GM19193 (cell line): Measurements from ENCODE around the gene CUL7.

Source experiments
- POLR2A ChIP-seq: IDR thresholded peaks from 4 replicates; pipeline ENCODE4 v1.6.1; 2011; ENCODE audit not compliant: insufficient read depth, insufficient read length; ENCODE audit errors: extremely low read depth

CUL7 gene

GRCh38 chr6:43086022-43086658 lies 32.5 kb upstream of the CUL7 start:
- no peak for TF ChIP-seq POLR2A

- TF ChIP-seq POLR2A, result no peak
These were observed 29.4 kb upstream of the CUL7 start for GRCh38 chr6:43082806-43083655.

- TF ChIP-seq POLR2A, result no peak
These were observed 27.4 kb upstream of the CUL7 start for GRCh38 chr6:43081043-43081442.

- TF ChIP-seq POLR2A, result no peak
These were observed 25.0 kb upstream of the CUL7 start for GRCh38 chr6:43078691-43079090.

GRCh38 chr6:43077981-43078511 lies 24.4 kb upstream of the CUL7 start:
- no peak for TF ChIP-seq POLR2A

- no peak for TF ChIP-seq POLR2A
These were observed 23.7 kb upstream of the CUL7 start for GRCh38 chr6:43077333-43077809.

GRCh38 chr6:43076464-43077332 lies 23.0 kb upstream of the CUL7 start:
- TF ChIP-seq POLR2A, result no peak

GRCh38 chr6:43075670-43076463 lies 22.2 kb upstream of the CUL7 start, which contains the start of gene PTK7:
Gene PTK7 (plus strand): TSS chr6:43076314. CDS start chr6:43076489, 175 bp downstream.
- no peak for TF ChIP-seq POLR2A

GRCh38 chr6:43074847-43075669 lies 21.4 kb upstream of the CUL7 start:
- TF ChIP-seq POLR2A, result no peak

- TF ChIP-seq POLR2A, result no peak
These were observed 16.5 kb upstream of the CUL7 start for GRCh38 chr6:43070028-43070632.

- TF ChIP-seq POLR2A, result no peak
These were observed 9.2 kb upstream of the CUL7 start for GRCh38 chr6:43062818-43063217.

GRCh38 chr6:43061861-43062260 lies 8.2 kb upstream of the CUL7 start:
- TF ChIP-seq POLR2A, result no peak

GRCh38 chr6:43060755-43061633 lies 7.3 kb upstream of the CUL7 start:
- no peak for TF ChIP-seq POLR2A
